Ishikawa (cell line): ENCODE data around the gene SEMA6A.

Experiments
- EGR1 ChIP-seq: IDR thresholded peaks from 2 replicates; pipeline ENCODE4 v1.6.1; 2012
- NFIC ChIP-seq: IDR thresholded peaks from 2 replicates; pipeline ENCODE4 v1.6.1; 2012
- RAD21 ChIP-seq: IDR thresholded peaks from 2 replicates; pipeline ENCODE4 v1.6.1; 2012; ENCODE audit warnings: low read depth
- REST ChIP-seq: IDR thresholded peaks from 2 replicates; pipeline ENCODE4 v1.6.1; 2012; ENCODE audit warnings: low read depth, mild to moderate bottlenecking
- TAF1 ChIP-seq: IDR thresholded peaks from 2 replicates; pipeline ENCODE4 v1.6.1; 2012; ENCODE audit warnings: low read depth, mild to moderate bottlenecking
- TEAD4 ChIP-seq: IDR thresholded peaks from 2 replicates; pipeline ENCODE4 v1.6.1; 2012
- ZBTB7A ChIP-seq: IDR thresholded peaks from 2 replicates; pipeline ENCODE4 v1.6.1; 2012; ENCODE audit warnings: low read depth

DNA sequence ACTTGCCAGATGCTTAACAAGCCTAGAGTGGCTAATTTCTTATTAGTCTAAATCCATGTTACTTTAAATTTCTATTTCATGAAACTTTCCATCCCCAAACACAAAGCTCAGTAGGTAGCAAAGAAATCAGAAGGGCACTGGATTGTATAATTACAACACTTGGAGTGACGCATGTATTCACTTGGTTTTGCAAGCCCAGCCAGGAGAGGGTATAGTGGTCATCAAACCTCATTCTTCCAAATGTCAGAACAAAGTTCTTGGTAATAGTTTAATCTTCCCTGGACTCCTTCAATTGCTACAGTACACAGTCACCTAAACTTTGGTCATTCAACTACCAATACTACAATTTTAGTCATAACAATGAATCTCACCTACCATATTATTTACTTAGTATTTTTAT is 112.1 kb downstream of the SEMA6A start:
- TF ChIP-seq NFIC (no peak), REST (no peak), RAD21 (no peak), TAF1 (no peak), EGR1 (no peak), TEAD4 (no peak), ZBTB7A (no peak)
